DMS79 (cell line): ENCODE data around the gene ITGA3.
A peak's percentile ranks its signal among the peaks of the same experiment; 100 is the strongest.
"Not testable (repeated sequence)": the region's sequence is repeated elsewhere in the genome, so short reads cannot be mapped to it uniquely, and the experiment has no call there.

Experiments used
- DNase-seq: peaks from one replicate; lab custom pipeline; 2025; lab: John Stamatoyannopoulos, UW

Gene ITGA3

GRCh38 chr17:50052241-50052796 lies 3.6 kb upstream of the ITGA3 start:
- DNase-seq = no peak

GRCh38 chr17:50052822-50053653 lies 2.9 kb upstream of the ITGA3 start:
- DNase-seq = no peak

- no peak for DNase-seq
Measured at GRCh38 chr17:50053654-50053960, 2.3 kb upstream of the ITGA3 start.

GRCh38 chr17:50055055-50055425 lies 870 bp upstream of the ITGA3 start:
- peak; percentile 76 for DNase-seq

- peak; percentile 58 for DNase-seq
Measured at GRCh38 chr17:50056217-50056960, 479 bp downstream of the ITGA3 start.

- no peak for DNase-seq
Measured at GRCh38 chr17:50056961-50057330, 1.0 kb downstream of the ITGA3 start.

- no peak for DNase-seq
Measured at GRCh38 chr17:50057521-50057991, 1.6 kb downstream of the ITGA3 start.

GRCh38 chr17:50058296-50058953 lies 2.5 kb downstream of the ITGA3 start:
- no peak for DNase-seq

GRCh38 chr17:50059256-50059655 lies 3.3 kb downstream of the ITGA3 start:
- no peak for DNase-seq

- no peak for DNase-seq
Measured at GRCh38 chr17:50059759-50060273, 3.9 kb downstream of the ITGA3 start.

GRCh38 chr17:50060951-50061712 lies 5.2 kb downstream of the ITGA3 start:
- peak; percentile 55 for DNase-seq

GRCh38 chr17:50061713-50062045 lies 5.8 kb downstream of the ITGA3 start:
- DNase-seq = not testable (repeated sequence)

GRCh38 chr17:50062293-50063243 lies 6.7 kb downstream of the ITGA3 start:
- DNase-seq = peak; percentile 68

- no peak for DNase-seq
Measured at GRCh38 chr17:50063561-50064252, 7.8 kb downstream of the ITGA3 start.

- DNase-seq = no peak
Measured at GRCh38 chr17:50064253-50065001, 8.5 kb downstream of the ITGA3 start.

GRCh38 chr17:50065056-50065455 lies 9.1 kb downstream of the ITGA3 start:
- DNase-seq = no peak

GRCh38 chr17:50066995-50067394 lies 11.1 kb downstream of the ITGA3 start:
- DNase-seq = no peak

GRCh38 chr17:50067996-50068395 lies 12.1 kb downstream of the ITGA3 start:
- no peak for DNase-seq
